HepG2 (cell line): ENCODE data around the gene SEPTIN2. TPM values are rescaled to one million over a fixed set of nuclear protein-coding genes. Genes with fewer than 3 reads are reported as not detected.

Experiments used
- ATAC-seq: fragments of 200-7000 bp; cut with Tn5 transposase; 3 replicates; pipeline ENCODE4 v1.9.1; 2020; ENCODE audit warnings: mild to moderate bottlenecking, moderate library complexity
- BruUV-seq: library from RNA; stranded (reverse); fragments of 400-500 nt; replicated peaks from 2 replicates; lab custom pipeline; 2021; lab: Mats Ljungman, UMichigan
- CTCF ChIA-PET: fragments of 300-600 bp; formaldehyde crosslinking; extraction: SDS; loops from one replicate; lab custom pipeline; 2021; ENCODE audit warnings: low total read pairs, inconsistent platforms, low intra/inter-chr PET ratio; lab: Yijun Ruan, JAX
- POLR2A ChIA-PET: fragments of 350-600 bp; sonication (Branson Sonifier 250); formaldehyde crosslinking; loops from one replicate; lab custom pipeline; 2020; ENCODE audit warnings: antibody characterized with exemption, inconsistent platforms; lab: Yijun Ruan, JAX
- DNase-seq: peaks from one replicate; pipeline ENCODE4 v3.0.0-alpha.2; 2015; ENCODE audit warnings: low spot score
- FAIRE-seq: peaks from 3 replicates; lab custom pipeline; 2011; peaks lifted over from hg19 to GRCh38; lab: Jason Lieb, UNC
- H2AFZ ChIP-seq: one replicate; pipeline ENCODE4 v1.6.1; 2011; ENCODE audit warnings: low read length, inconsistent platforms
- H3K27ac ChIP-seq: fragments of 300-600 bp; 3 replicates; pipeline ENCODE4 v1.8.0; 2011; ENCODE audit warnings: mixed run types, mild to moderate bottlenecking, mixed read lengths, low read length, inconsistent platforms; ENCODE audit not compliant: insufficient read depth; ENCODE audit errors: extremely low read length
- H3K27me3 ChIP-seq, 2 experiments: fragments of 200-600 bp in 1 of 2; 2 replicates in 1 of 2; 3 replicates in 1 of 2; pipeline versions ENCODE4 v1.6.0 to v1.8.0; 2011; ENCODE audit warnings: low read length in 2 of 2, mild to moderate bottlenecking in 2 of 2, moderate library complexity in 2 of 2, inconsistent platforms in 1 of 2; ENCODE audit not compliant: insufficient read depth in 2 of 2, control insufficient read depth in 1 of 2
- H3K36me3 ChIP-seq, 2 experiments: fragments of 200-600 bp in 1 of 2; replicated peaks in 1 of 2; 2 replicates in 1 of 2; 3 replicates in 1 of 2; pipeline versions ENCODE4 v1.5.1 to v1.8.0; 2011; ENCODE audit warnings: low read length in 2 of 2, inconsistent platforms in 1 of 2; ENCODE audit not compliant: insufficient read depth in 2 of 2, control insufficient read depth in 1 of 2
- H3K4me1 ChIP-seq: 2 replicates; pipeline ENCODE4 v1.5.1; 2012; ENCODE audit warnings: low read length, inconsistent platforms; ENCODE audit not compliant: insufficient read depth
- H3K4me2 ChIP-seq: 2 replicates; pipeline ENCODE4 v1.6.0; 2011; ENCODE audit warnings: low read depth, low read length, inconsistent platforms
- H3K4me3 ChIP-seq, 3 experiments: fragments of 200-600 bp in 1 of 3; sonication (generic), shearing (Covaris generic) in 1 of 3; replicated peaks in 1 of 3; 2 replicates each; pipeline ENCODE4 v1.5.1; 2011 to 2016; ENCODE audit warnings: low read length in 3 of 3, inconsistent platforms in 2 of 3, low read depth in 2 of 3, mild to moderate bottlenecking in 2 of 3, control low read depth in 1 of 3, mixed read lengths in 1 of 3; ENCODE audit not compliant: insufficient read depth in 1 of 3
- H3K79me2 ChIP-seq: one replicate; pipeline ENCODE4 v1.6.1; 2011; ENCODE audit warnings: low read length, inconsistent platforms; ENCODE audit not compliant: insufficient read depth
- H3K9ac ChIP-seq: 2 replicates; pipeline ENCODE4 v1.6.0; 2011; ENCODE audit warnings: mild to moderate bottlenecking, low read depth, low read length, inconsistent platforms; ENCODE audit not compliant: insufficient read depth
- H3K9me3 ChIP-seq: 2 replicates; pipeline ENCODE4 v1.5.1; 2012; ENCODE audit warnings: mild to moderate bottlenecking, low read length
- H4K20me1 ChIP-seq: 2 replicates; pipeline ENCODE4 v1.6.0; 2011; ENCODE audit warnings: inconsistent platforms, mild to moderate bottlenecking, low read length, moderate library complexity; ENCODE audit not compliant: insufficient read depth
- DMAP1 ChIP-seq: IDR thresholded peaks from 2 replicates; pipeline ENCODE4 v1.6.1; 2016
- FOXM1 ChIP-seq: sonication (generic); formaldehyde crosslinking; IDR thresholded peaks from 2 replicates; pipeline ENCODE4 v1.5.0; 2020; ENCODE audit warnings: missing genetic modification reagents
- HES4 ChIP-seq: sonication (generic); formaldehyde crosslinking; IDR thresholded peaks from 2 replicates; pipeline ENCODE4 v1.9.0; 2021; ENCODE audit warnings: mild to moderate bottlenecking, missing genetic modification reagents, borderline replicate concordance
- REL ChIP-seq: sonication (generic); formaldehyde crosslinking; conservative IDR thresholded peaks from 2 replicates; pipeline ENCODE4 v1.8.0; 2022; ENCODE audit warnings: mild to moderate bottlenecking, missing genetic modification reagents, moderate library complexity
- RXRB ChIP-seq: IDR thresholded peaks from 2 replicates; pipeline ENCODE4 v1.6.1; 2016; ENCODE audit warnings: borderline replicate concordance, missing genetic modification reagents, missing compliant biosample characterization
- SMARCC2 ChIP-seq: fragments of 450-650 bp; IDR thresholded peaks from 2 replicates; pipeline ENCODE4 v1.6.1; 2017; ENCODE audit warnings: antibody characterized with exemption, mild to moderate bottlenecking
- TOPORS ChIP-seq: sonication (generic); formaldehyde crosslinking; IDR thresholded peaks from 2 replicates; pipeline ENCODE4 v1.8.0; 2023; ENCODE audit warnings: mild to moderate bottlenecking, missing genetic modification reagents
- ZNF558 ChIP-seq: sonication (generic); formaldehyde crosslinking; IDR thresholded peaks from 2 replicates; pipeline ENCODE4 v1.9.0; 2022; ENCODE audit warnings: mild to moderate bottlenecking, missing genetic modification reagents, borderline replicate concordance
- ZSCAN30 ChIP-seq: sonication (generic); formaldehyde crosslinking; IDR thresholded peaks from 2 replicates; pipeline ENCODE4 v1.5.0; 2020; ENCODE audit warnings: mild to moderate bottlenecking, missing genetic modification reagents
- ZSCAN31 ChIP-seq: sonication (generic); formaldehyde crosslinking; IDR thresholded peaks from 2 replicates; pipeline ENCODE4 v1.5.0; 2020; ENCODE audit warnings: low read depth, mild to moderate bottlenecking, missing genetic modification reagents
- WGBS: methylation state at CpG from one replicate; pipeline ENCODE4 v1.1.6; 2017; ENCODE audit warnings: low lambda C conversion rate; 5-methylcytosine and 5-hydroxymethylcytosine counted together
- in situ Hi-C: cut with HindIII; loops from 2 replicates; pipeline ENCODE4 v1.10.0; 2017; ENCODE audit warnings: low pct_unique_long_range_greater_than_20kb; ENCODE audit not compliant: extremely low pct_ligation_motif_present
- intact Hi-C: fragments of 100-400 bp; cut with micrococcal nuclease; formaldehyde crosslinking; loops from one replicate; pipeline ENCODE4 v1.10.0; 2022; ENCODE audit not compliant: unreplicated experiment
- polyA plus RNA-seq, 8 experiments: library from polyadenylated mRNA; depleted of rRNA in 3 of 8; stranded (reverse) in 7 of 8; unstranded in 1 of 8; fragments of >200 nt; fragmentation: Illumina TruSeq in 4 of 8; extraction: Trizol in 4 of 8; gene quantifications; 2 replicates each; pipeline versions ENCODE4 v1.2.1 to v1.2.3, GENCODE V29; 2011 to 2016; ENCODE audit warnings: low read depth in 4 of 8, missing spikeins in 1 of 8, mixed read lengths in 1 of 8; ENCODE audit not compliant: insufficient read depth in 1 of 8
- total RNA-seq, 5 experiments: library from RNA; depleted of rRNA; stranded (reverse); fragments of >200 nt; fragmentation: Illumina TruSeq; extraction: Trizol; gene quantifications; 2 replicates each; pipeline ENCODE4 v1.2.3, GENCODE V29; 2016; ENCODE audit warnings: low read depth in 1 of 5
- TF ChIP-seq, protein P1 (sequence below): sonication (generic); formaldehyde crosslinking; IDR thresholded peaks from 2 replicates; pipeline ENCODE4 v1.4.0; 2020; ENCODE audit warnings: missing genetic modification reagents, borderline replicate concordance
- TF ChIP-seq, protein P2 (sequence below): IDR thresholded peaks from 2 replicates; pipeline ENCODE4 v1.6.1; 2016; ENCODE audit warnings: missing biosample characterization, missing genetic modification reagents, low read depth
- TF ChIP-seq, protein P3 (sequence below): sonication (generic); formaldehyde crosslinking; IDR thresholded peaks from 2 replicates; pipeline ENCODE4 v1.8.0; 2022; ENCODE audit warnings: mild to moderate bottlenecking, missing genetic modification reagents, moderate library complexity

SEPTIN2 gene
- total and polyA plus RNA-seq, 2 of the 13 experiments (the other 11 are each of a cell fraction or from before 2014, with no cell fraction given) = 493 to 733 TPM

DNA sequence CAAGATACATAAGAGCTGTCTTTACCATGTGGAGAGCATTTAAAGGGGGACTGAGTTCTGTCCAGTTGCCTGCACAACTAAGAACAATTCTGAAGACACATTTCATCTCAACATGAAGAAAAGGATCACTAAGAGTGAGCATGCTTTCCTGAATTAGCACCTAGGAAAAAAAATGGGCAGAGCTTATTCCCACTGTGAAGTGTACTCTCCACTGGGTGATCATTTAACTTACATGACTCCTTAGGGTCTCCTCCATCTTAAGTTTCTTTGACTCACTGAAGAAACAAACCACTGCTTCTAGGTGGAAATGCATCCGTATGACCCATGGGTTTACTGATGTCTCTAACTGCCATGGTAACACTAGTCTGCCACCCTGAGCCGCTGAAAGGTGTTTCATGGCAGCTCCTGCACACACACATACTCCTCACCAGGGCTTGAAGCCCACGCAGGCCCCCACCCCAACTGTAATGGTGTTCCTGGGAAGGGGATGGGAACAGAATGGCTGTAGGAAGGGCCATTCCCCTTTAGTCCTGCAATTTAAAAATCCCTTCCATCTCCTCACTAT lies 27.3 kb upstream of the SEPTIN2 start:
- Histone ChIP-seq H3K27ac (no peak overlapping the region), H2AFZ (no peak overlapping the region), H3K4me3 (no peak overlapping the region), H3K4me2 (no peak overlapping the region), H3K9ac (no peak overlapping the region), H3K9me3 (no peaks in the 10 kb centered on the region), H3K27me3 (no peaks in the 10 kb centered on the region), H3K79me2 (peaks cover 97% of the 10 kb centered on the region)
- ATAC-seq (no peak), FAIRE-seq (no peak)
- CTCF ChIA-PET = no interaction called here
- BruUV-seq = no TSS peak
- 90% methylated on average over 3 of the region's 3 CpGs for WGBS
- in situ Hi-C loops = no loop called here
- TF ChIP-seq HES4 (CRISPR knock-in tag) (no peak), ZNF558 (CRISPR knock-in tag) (no peak), DMAP1 (CRISPR knock-in tag) (no peak)
- TF ChIP-seq, protein P1, sequence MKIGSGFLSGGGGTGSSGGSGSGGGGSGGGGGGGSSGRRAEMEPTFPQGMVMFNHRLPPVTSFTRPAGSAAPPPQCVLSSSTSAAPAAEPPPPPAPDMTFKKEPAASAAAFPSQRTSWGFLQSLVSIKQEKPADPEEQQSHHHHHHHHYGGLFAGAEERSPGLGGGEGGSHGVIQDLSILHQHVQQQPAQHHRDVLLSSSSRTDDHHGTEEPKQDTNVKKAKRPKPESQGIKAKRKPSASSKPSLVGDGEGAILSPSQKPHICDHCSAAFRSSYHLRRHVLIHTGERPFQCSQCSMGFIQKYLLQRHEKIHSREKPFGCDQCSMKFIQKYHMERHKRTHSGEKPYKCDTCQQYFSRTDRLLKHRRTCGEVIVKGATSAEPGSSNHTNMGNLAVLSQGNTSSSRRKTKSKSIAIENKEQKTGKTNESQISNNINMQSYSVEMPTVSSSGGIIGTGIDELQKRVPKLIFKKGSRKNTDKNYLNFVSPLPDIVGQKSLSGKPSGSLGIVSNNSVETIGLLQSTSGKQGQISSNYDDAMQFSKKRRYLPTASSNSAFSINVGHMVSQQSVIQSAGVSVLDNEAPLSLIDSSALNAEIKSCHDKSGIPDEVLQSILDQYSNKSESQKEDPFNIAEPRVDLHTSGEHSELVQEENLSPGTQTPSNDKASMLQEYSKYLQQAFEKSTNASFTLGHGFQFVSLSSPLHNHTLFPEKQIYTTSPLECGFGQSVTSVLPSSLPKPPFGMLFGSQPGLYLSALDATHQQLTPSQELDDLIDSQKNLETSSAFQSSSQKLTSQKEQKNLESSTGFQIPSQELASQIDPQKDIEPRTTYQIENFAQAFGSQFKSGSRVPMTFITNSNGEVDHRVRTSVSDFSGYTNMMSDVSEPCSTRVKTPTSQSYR (CRISPR knock-in tag) = no peak
- TF ChIP-seq, all 625 proteins: peak for 0
- Histone ChIP-seq H3K4me1 (peaks cover 62% of the 10 kb centered on the region), H4K20me1 (peaks cover 34% of the 10 kb centered on the region), H3K36me3 (0 out of 5 replicates have a peak, but pooled peaks cover 1 to 3% of the 10 kb centered on the region in 2 experiments)
- POLR2A ChIA-PET = interaction anchor here (3.5 kb wide), 1 partner anchor 26 kb away, joined by 12 read pairs; the partner anchor contains the start of gene HDLBP
- DNase-seq = no peak
- intact Hi-C loops = no loop called here

DNA sequence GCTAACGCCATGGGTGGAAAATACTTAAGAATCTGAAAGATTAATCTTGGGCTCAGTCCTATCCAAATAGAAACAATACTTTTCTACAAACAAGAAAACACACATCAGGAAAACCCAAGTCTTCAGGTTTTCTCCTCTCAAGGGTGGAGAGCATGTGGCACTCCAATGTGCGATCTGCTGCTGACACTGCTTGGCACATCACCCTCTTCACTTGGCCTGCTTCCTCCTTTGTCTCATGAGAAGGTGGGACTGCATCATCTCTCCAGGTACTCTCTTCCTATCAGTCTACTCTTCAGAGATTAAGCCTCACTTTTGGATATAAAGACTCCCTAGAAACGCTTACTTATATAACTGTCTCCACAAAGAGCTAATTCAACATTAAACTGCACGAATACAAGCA lies 26.7 kb upstream of the SEPTIN2 start:
- intact Hi-C loops = no loop called here
- no peak for TF ChIP-seq ZSCAN31 (CRISPR knock-in tag)
- TF ChIP-seq SMARCC2 = no peak
- TF ChIP-seq REL (CRISPR knock-in tag) = no peak
- TF ChIP-seq, protein P2, sequence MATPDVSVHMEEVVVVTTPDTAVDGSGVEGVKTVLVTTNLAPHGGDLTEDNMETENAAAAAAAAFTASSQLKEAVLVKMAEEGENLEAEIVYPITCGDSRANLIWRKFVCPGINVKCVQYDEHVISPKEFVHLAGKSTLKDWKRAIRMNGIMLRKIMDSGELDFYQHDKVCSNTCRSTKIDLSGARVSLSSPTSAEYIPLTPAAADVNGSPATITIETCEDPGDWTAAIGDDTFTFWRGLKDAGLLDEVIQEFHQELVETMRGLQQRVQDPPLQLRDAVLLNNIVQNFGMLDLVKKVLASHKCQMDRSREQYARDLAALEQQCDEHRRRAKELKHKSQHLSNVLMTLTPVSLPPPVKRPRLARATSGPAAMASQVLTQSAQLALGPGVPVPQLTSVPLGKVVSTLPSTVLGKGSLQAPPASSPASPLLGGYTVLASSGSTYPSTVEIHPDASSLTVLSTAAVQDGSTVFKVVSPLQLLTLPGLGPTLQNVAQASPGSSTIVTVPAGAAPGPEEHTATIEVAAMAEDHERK (CRISPR knock-in tag) = no peak
- TF ChIP-seq FOXM1 (CRISPR knock-in tag) = no peak
- no peak for TF ChIP-seq TOPORS (CRISPR knock-in tag)
- TF ChIP-seq, protein P3, sequence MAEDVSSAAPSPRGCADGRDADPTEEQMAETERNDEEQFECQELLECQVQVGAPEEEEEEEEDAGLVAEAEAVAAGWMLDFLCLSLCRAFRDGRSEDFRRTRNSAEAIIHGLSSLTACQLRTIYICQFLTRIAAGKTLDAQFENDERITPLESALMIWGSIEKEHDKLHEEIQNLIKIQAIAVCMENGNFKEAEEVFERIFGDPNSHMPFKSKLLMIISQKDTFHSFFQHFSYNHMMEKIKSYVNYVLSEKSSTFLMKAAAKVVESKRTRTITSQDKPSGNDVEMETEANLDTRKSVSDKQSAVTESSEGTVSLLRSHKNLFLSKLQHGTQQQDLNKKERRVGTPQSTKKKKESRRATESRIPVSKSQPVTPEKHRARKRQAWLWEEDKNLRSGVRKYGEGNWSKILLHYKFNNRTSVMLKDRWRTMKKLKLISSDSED (CRISPR knock-in tag) = no peak
- no peak for TF ChIP-seq ZSCAN30 (CRISPR knock-in tag)
- no peak for TF ChIP-seq RXRB (CRISPR knock-in tag)

More for the DNA sequence above, 26.7 kb upstream of the SEPTIN2 start:
- Histone ChIP-seq H3K4me2 (no peak overlapping the region), H3K9ac (no peak overlapping the region), H3K79me2 (peaks cover 98% of the 10 kb centered on the region), H3K36me3 (0 out of 5 replicates have a peak, but pooled peaks cover 1 to 3% of the 10 kb centered on the region in 2 experiments), H3K27me3 (no peaks in the 10 kb centered on the region), H3K4me3 (no peak overlapping the region), H4K20me1 (peaks cover 38% of the 10 kb centered on the region), H3K27ac (no peak overlapping the region), H3K4me1 (peaks cover 62% of the 10 kb centered on the region), H3K9me3 (no peaks in the 10 kb centered on the region), H2AFZ (no peak overlapping the region)
- CTCF ChIA-PET = no interaction called here
- 94% methylated on average over 4 of the region's 4 CpGs for WGBS
- FAIRE-seq (no peak), DNase-seq (no peak), ATAC-seq (no peak)
- POLR2A ChIA-PET = interaction anchor here (1.1 to 3.5 kb wide), 2 partner anchors 14 to 25 kb away, joined by 3 to 12 read pairs; partner anchors contain the start of gene HDLBP
- in situ Hi-C loops = no loop called here
- no TSS peak for BruUV-seq
